Activated CD8-positive, alpha-beta memory T cell treated with anti-CD3 and anti-CD28 coated beads, Interleukin-2, amount 50 U/mL, for 48 hours (primary cell): ENCODE results near the gene ATP2B2.

Source experiments
- DNase-seq: peaks from one replicate; pipeline ENCODE4 v3.0.0-alpha.2; 2020

Gene ATP2B2

GRCh38 chr3:10493202-10493589 is 12.2 kb downstream of the ATP2B2 start:
- no peak for DNase-seq

- DNase-seq = no peak
Observed at GRCh38 chr3:10492364-10493201, 12.8 kb downstream of the ATP2B2 start.

GRCh38 chr3:10489746-10490483 is 15.5 kb downstream of the ATP2B2 start:
- no peak for DNase-seq

- no peak for DNase-seq
Observed at GRCh38 chr3:10487988-10488633, 17.3 kb downstream of the ATP2B2 start.

- no peak for DNase-seq
Observed at GRCh38 chr3:10485806-10486205, 19.6 kb downstream of the ATP2B2 start.

- no peak for DNase-seq
Observed at GRCh38 chr3:10485380-10485779, 20.0 kb downstream of the ATP2B2 start.

- no peak for DNase-seq
Observed at GRCh38 chr3:10484709-10485108, 20.7 kb downstream of the ATP2B2 start.

GRCh38 chr3:10483686-10484345 is 21.6 kb downstream of the ATP2B2 start:
- DNase-seq = no peak

- no peak for DNase-seq
Observed at GRCh38 chr3:10483364-10483675, 22.1 kb downstream of the ATP2B2 start.

GRCh38 chr3:10482631-10483363 is 22.6 kb downstream of the ATP2B2 start:
- no peak for DNase-seq

- no peak for DNase-seq
Observed at GRCh38 chr3:10480871-10481378, 24.5 kb downstream of the ATP2B2 start.

GRCh38 chr3:10479311-10479710 is 26.1 kb downstream of the ATP2B2 start:
- DNase-seq = no peak

- DNase-seq = no peak
Observed at GRCh38 chr3:10475983-10476382, 29.4 kb downstream of the ATP2B2 start.

GRCh38 chr3:10474847-10475246 is 30.5 kb downstream of the ATP2B2 start:
- DNase-seq = no peak

GRCh38 chr3:10474275-10474646 is 31.1 kb downstream of the ATP2B2 start:
- DNase-seq = no peak

GRCh38 chr3:10473581-10474274 is 31.7 kb downstream of the ATP2B2 start:
- no peak for DNase-seq

GRCh38 chr3:10472877-10473440 is 32.4 kb downstream of the ATP2B2 start:
- no peak for DNase-seq

- no peak for DNase-seq
Observed at GRCh38 chr3:10471054-10471688, 34.2 kb downstream of the ATP2B2 start.

GRCh38 chr3:10470120-10471053 is 35.0 kb downstream of the ATP2B2 start:
- DNase-seq = no peak
